PC-9 (cell line): ENCODE measurements around the gene DNTT. TPM values are rescaled to one million over a fixed set of nuclear protein-coding genes. Genes with fewer than 3 reads are reported as not detected.

Experiments
- BruUV-seq: library from RNA; stranded (reverse); fragments of 400-500 nt; replicated peaks from 2 replicates; lab custom pipeline; 2021; lab: Mats Ljungman, UMichigan
- CTCF ChIA-PET: fragments of 300-600 bp; sonication (Branson Sonifier 250); formaldehyde crosslinking; loops from one replicate; lab custom pipeline; 2022; ENCODE audit warnings: antibody characterized with exemption; lab: Charles Lee
- POLR2A ChIA-PET: fragments of 300-600 bp; sonication (Branson Sonifier 250); formaldehyde crosslinking; loops from one replicate; lab custom pipeline; 2022; ENCODE audit warnings: antibody characterized with exemption; ENCODE audit not compliant: unreplicated experiment; lab: Charles Lee
- DNase-seq, 2 experiments: peaks; one replicate each; pipeline versions ENCODE4 v3.0.0 to v3.0.0-alpha.2; 2015 to 2022; ENCODE audit warnings: mixed read lengths in 1 of 2
- H2AFZ ChIP-seq: fragments of 200-600 bp; sonication (generic); 2 replicates; pipeline ENCODE4 v1.8.1; 2017; ENCODE audit warnings: antibody characterized with exemption
- H3F3A ChIP-seq: fragments of 200-600 bp; sonication (generic); 2 replicates; pipeline ENCODE4 v1.8.1; 2017; ENCODE audit warnings: antibody characterized with exemption, mild to moderate bottlenecking, low read depth; ENCODE audit not compliant: insufficient read depth
- H3K27ac ChIP-seq: fragments of 200-600 bp; sonication (generic); 2 replicates; pipeline ENCODE4 v1.6.1; 2016; ENCODE audit warnings: mixed run types
- H3K27me3 ChIP-seq: fragments of 200-600 bp; sonication (generic); 2 replicates; pipeline ENCODE4 v1.6.1; 2016; ENCODE audit warnings: low read depth, mixed run types; ENCODE audit not compliant: insufficient read depth
- H3K36me3 ChIP-seq: fragments of 200-600 bp; sonication (generic); 2 replicates; pipeline ENCODE4 v1.6.1; 2016; ENCODE audit warnings: low read depth, mixed run types
- H3K4me1 ChIP-seq: fragments of 200-600 bp; sonication (generic); replicated peaks from 2 replicates; pipeline ENCODE4 v1.6.1; 2016; ENCODE audit warnings: mixed run types; ENCODE audit not compliant: insufficient read depth
- H3K4me2 ChIP-seq: fragments of 200-600 bp; sonication (generic); 2 replicates; pipeline ENCODE4 v1.6.1; 2017; ENCODE audit warnings: mixed run types
- H3K4me3 ChIP-seq: fragments of 200-600 bp; sonication (generic); 2 replicates; pipeline ENCODE4 v1.6.1; 2016; ENCODE audit warnings: mixed run types
- H3K79me2 ChIP-seq: fragments of 200-600 bp; sonication (generic); 2 replicates; pipeline ENCODE4 v1.6.1; 2017; ENCODE audit warnings: low read depth, mixed run types
- H3K9me2 ChIP-seq: fragments of 200-600 bp; sonication (generic); 2 replicates; pipeline ENCODE4 v1.8.1; 2017; ENCODE audit warnings: mild to moderate bottlenecking; ENCODE audit not compliant: insufficient read depth
- H3K9me3 ChIP-seq: fragments of 200-600 bp; sonication (generic); 2 replicates; pipeline ENCODE4 v1.8.1; 2016; ENCODE audit warnings: low read depth; ENCODE audit not compliant: insufficient read depth
- H4K20me1 ChIP-seq: fragments of 200-600 bp; sonication (generic); 2 replicates; pipeline ENCODE4 v1.8.1; 2017; ENCODE audit not compliant: insufficient read depth
- CTCF ChIP-seq: fragments of 200-600 bp; sonication (generic); conservative IDR thresholded peaks from 2 replicates; pipeline ENCODE4 v1.6.1; 2017; ENCODE audit warnings: mixed run types, antibody characterized with exemption, mild to moderate bottlenecking, moderate library complexity
- EZH2 ChIP-seq: fragments of 200-600 bp; sonication (generic); IDR thresholded peaks from 2 replicates; pipeline ENCODE4 v1.8.0; 2017; ENCODE audit warnings: antibody characterized with exemption, low read depth
- intact Hi-C: fragments of 100-400 bp; cut with micrococcal nuclease; formaldehyde crosslinking; loops from one replicate; pipeline ENCODE4 v1.10.0; 2022; ENCODE audit not compliant: unreplicated experiment
- total RNA-seq: library from RNA; stranded (reverse); gene quantifications from 2 replicates; pipeline ENCODE4 v1.2.3, GENCODE V29; 2021

Gene DNTT
- total RNA-seq, 1 experiment from 2014 or later, result not detected

- H3K4me1 ChIP-seq, result no peaks in the 10 kb centered on the region
- no peak overlapping the region for H3K27ac ChIP-seq
- intact Hi-C loops, result no loop called here
- H3K4me2 ChIP-seq, result no peak overlapping the region
- no peaks in the 10 kb centered on the region for H3F3A ChIP-seq
- no peaks in the 10 kb centered on the region for H3K9me3 ChIP-seq
- CTCF ChIA-PET, result interaction anchor here (0.7 to 1.0 kb wide), 2 partner anchors 105 to 318 kb away, joined by 3 read pairs; no protein-coding TSS in a partner anchor
- no peaks in the 10 kb centered on the region; the same call in 1 of the 2 replicates for H3K27me3 ChIP-seq
- no peaks in the 10 kb centered on the region for H3K9me2 ChIP-seq
- no peak overlapping the region for H3K4me3 ChIP-seq
- H4K20me1 ChIP-seq, result no peaks in the 10 kb centered on the region
- POLR2A ChIA-PET, result no interaction called here
- no peaks in the 10 kb centered on the region for H3K36me3 ChIP-seq
- peak in 1 of 2 experiments; percentile 3 for DNase-seq
- H2AFZ ChIP-seq, result no peak overlapping the region
- H3K79me2 ChIP-seq, result no peaks in the 10 kb centered on the region
- no TSS peak for BruUV-seq
- peak; percentile 72 for TF ChIP-seq CTCF
- TF ChIP-seq EZH2, result no peak
Observed at GRCh38 chr10:96334616-96335526, 30.6 kb downstream of the DNTT start.

GRCh38 chr10:96337106-96337505 lies 32.9 kb downstream of the DNTT start:
- no peak for DNase-seq
- Histone ChIP-seq H3K4me1 (no peaks in the 10 kb centered on the region), H2AFZ (no peak overlapping the region), H3K79me2 (no peaks in the 10 kb centered on the region), H3K4me3 (no peak overlapping the region), H3K36me3 (no peaks in the 10 kb centered on the region), H3K27me3 (no peaks in the 10 kb centered on the region; the same call in 1 of the 2 replicates), H4K20me1 (no peaks in the 10 kb centered on the region), H3K4me2 (no peak overlapping the region), H3F3A (no peaks in the 10 kb centered on the region), H3K27ac (no peak overlapping the region), H3K9me2 (no peaks in the 10 kb centered on the region), H3K9me3 (no peaks in the 10 kb centered on the region)
- POLR2A ChIA-PET, result no interaction called here
- CTCF ChIA-PET, result no interaction called here
- no TSS peak for BruUV-seq
- intact Hi-C loops, result no loop called here
- TF ChIP-seq CTCF (no peak), EZH2 (no peak)

GRCh38 chr10:96338279-96338925 lies 34.2 kb downstream of the DNTT start:
- ChIA-PET POLR2A (no interaction called here), CTCF (interaction anchor here (0.6 kb wide), 1 partner anchor 58 kb away, joined by 4 read pairs; no protein-coding TSS in a partner anchor)
- H3K9me2 ChIP-seq, result no peaks in the 10 kb centered on the region
- no peaks in the 10 kb centered on the region for H3F3A ChIP-seq
- TF ChIP-seq CTCF, result no peak
- TF ChIP-seq EZH2, result no peak
- H3K4me1 ChIP-seq, result no peaks in the 10 kb centered on the region
- H3K36me3 ChIP-seq, result no peaks in the 10 kb centered on the region
- no TSS peak for BruUV-seq
- intact Hi-C loops, result no loop called here
- no peaks in the 10 kb centered on the region for H3K79me2 ChIP-seq
- H2AFZ ChIP-seq, result no peak overlapping the region
- H3K27ac ChIP-seq, result no peak overlapping the region
- H3K27me3 ChIP-seq, result no peaks in the 10 kb centered on the region; the same call in 1 of the 2 replicates
- no peak overlapping the region for H3K4me3 ChIP-seq
- H3K4me2 ChIP-seq, result no peak overlapping the region
- H3K9me3 ChIP-seq, result no peaks in the 10 kb centered on the region
- H4K20me1 ChIP-seq, result no peaks in the 10 kb centered on the region
- DNase-seq, result no peak
